Fibroblast of pulmonary artery (primary cell): ENCODE results near the gene GOLGA8R.
"Not testable (repeated sequence)": the region's sequence is repeated elsewhere in the genome, so short reads cannot be mapped to it uniquely, and the experiment has no call there.

Experiments
- DNase-seq: peaks from one replicate; pipeline ENCODE4 v3.0.0-alpha.2; 2010; ENCODE audit warnings: low read depth
- H3K4me3 ChIP-seq: replicated peaks from 2 replicates; pipeline ENCODE4 v1.5.1; 2011; ENCODE audit warnings: low read depth, mild to moderate bottlenecking, control low read depth, low read length, moderate library complexity

The GOLGA8R gene

GRCh38 chr15:30414160-30414559, at the start of gene GOLGA8R:
Gene GOLGA8R (minus strand): TSS chr15:30414260. CDS start chr15:30414162, 98 bp downstream.
- not testable (repeated sequence) for DNase-seq, H3K4me3 ChIP-seq

GRCh38 chr15:30463849-30464248, 49.8 kb upstream of the GOLGA8R start:
- DNase-seq, H3K4me3 ChIP-seq: not testable (repeated sequence)

GRCh38 chr15:30462176-30462575, 48.1 kb upstream of the GOLGA8R start:
- DNase-seq, H3K4me3 ChIP-seq: not testable (repeated sequence)

DNA sequence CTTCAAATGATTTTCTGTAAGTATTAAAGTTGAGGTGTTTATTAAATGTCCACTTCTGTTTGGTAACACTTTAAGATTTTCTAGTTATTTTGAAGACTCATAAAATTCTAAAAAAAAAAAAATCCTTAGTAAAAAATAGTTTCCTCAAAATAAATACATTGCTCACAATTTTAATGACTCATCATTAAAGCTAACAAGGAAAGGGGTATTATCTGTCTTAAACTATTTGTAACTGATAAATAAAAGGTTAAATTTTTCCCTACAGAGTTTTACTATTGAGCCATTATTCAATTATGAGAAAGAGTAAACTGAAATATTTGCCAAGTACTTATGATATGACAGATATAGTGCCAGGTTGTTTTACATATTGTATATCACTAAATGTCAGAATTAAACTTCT, 38.6 kb upstream of the GOLGA8R start:
- not testable (repeated sequence) for H3K4me3 ChIP-seq
- peak; percentile 0 for DNase-seq

- not testable (repeated sequence) for H3K4me3 ChIP-seq, DNase-seq
These were observed 24.3 kb upstream of the GOLGA8R start for GRCh38 chr15:30438348-30438747.

DNA sequence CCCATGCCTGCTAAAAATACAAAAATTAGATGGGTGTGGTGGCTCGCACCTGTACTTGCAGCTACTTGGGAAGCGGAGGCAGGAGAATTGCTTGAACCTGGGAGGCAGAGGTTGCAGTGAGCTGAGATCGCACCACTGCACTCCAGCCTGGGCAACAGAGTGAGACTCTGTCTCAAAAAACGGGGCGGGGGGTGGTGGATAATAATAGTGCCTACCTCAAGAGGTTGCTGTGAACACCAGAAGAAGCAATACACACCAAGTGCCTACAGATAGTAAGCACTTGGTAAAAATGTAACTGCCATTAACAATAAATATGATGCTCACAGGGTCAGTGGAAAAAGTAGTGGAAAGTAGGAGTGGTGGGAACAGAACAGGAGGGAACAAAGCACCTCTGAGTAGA, 21.8 kb upstream of the GOLGA8R start:
- not testable (repeated sequence) for DNase-seq, H3K4me3 ChIP-seq

DNA sequence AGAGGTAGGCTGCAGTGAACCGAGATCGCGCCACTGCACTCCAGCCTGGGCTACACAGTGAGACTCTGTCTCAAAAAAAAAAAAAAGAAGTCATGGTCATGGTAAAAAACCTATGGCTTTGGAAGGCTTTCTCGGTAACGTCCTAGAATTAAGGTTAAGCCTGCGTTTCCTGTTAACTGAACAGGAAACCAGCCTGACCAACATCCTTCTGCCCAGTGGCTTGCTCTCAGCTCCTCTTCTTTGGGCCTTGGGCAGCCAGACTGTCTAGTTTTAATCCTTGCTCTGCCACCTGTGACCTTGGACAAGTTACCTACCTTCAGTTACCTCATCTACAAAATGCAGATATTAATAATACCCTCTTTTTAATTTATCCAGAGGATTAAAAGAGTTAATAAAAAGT, 6.7 kb upstream of the GOLGA8R start:
- H3K4me3 ChIP-seq, DNase-seq: not testable (repeated sequence)

- not testable (repeated sequence) for H3K4me3 ChIP-seq, DNase-seq
These were observed 6.4 kb downstream of the GOLGA8R start for GRCh38 chr15:30407636-30408035.

DNA sequence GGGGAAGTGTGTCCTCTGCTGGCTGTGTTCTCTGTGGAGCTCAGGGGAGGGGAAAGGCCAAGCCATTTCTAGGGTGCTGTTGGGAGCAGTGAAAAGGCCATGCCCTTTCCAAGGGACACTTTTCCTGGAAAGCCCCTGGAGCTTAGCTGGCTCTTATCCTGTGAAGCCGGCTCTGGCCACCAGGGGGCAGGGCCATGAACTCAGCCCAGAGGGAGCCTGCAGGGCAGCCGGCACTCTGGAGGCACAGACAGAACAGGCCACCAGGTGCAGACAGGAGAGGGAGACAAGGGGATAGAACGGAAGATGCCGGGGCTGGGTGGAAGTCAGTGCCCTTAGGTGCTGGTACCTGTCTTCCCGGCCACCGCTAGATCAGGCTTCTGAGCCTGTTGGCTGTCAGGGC, 15.1 kb downstream of the GOLGA8R start:
- not testable (repeated sequence) for DNase-seq, H3K4me3 ChIP-seq

DNA sequence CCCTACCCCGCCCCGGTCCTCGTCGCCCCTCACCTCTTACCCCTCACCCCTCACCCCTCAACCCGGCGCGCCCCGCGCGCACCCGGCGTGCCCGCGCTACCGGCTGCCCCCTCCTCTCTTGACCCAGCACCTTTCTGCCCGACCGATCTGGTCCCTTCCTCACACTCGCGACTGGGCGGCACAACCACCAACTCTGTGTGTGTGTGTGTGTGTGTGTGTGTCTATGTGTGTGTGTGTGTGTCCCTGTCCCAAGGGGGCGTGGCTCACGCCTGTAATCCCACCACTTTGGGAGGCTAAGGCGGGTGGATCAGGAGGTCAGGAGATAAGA, 20.4 kb downstream of the GOLGA8R start:
- H3K4me3 ChIP-seq, DNase-seq: not testable (repeated sequence)

DNA sequence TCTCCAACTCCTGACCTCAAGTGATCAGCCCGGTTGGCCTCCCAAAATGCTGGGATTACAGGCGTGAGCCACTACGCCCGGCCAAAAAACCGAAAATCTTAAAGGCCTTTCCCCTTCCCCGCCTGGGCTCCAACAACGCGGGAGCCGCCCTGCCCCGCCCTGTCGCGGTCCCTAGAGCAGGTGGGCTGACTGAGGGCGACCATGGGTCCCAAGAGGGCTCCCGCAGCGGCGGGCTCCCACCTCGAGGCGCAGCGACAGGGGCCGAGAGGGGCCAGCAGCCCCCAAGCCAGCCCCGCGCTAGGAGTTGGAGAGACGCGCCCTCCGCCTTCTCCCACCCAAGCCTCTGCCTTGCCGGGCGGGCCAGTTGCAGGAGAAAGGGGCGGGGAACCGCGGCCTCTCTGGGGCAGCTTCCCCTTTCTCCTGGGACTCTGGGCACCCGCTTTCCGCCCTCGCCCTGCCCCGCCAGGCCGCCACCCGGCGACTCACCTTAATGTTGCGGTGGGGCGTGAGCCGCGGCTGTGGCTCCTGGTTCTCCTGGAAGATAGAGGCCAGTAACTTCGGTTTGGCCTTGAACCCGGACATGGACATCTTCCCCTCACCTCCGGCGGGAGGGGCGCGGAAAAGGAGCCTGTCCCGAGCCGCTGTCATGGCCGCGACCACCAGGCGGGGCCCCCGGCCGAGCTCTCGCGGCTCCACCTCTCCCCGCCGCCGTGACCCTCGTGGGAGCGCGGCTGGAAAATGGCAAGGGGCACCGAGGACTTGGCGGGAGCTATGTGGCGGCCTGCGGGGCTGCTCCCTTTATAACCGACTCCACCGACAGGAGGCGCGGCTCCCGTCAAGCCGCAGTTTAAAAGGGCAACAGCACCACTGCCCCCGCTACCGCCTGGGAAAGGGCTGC, 21.0 kb downstream of the GOLGA8R start, which contains the start of gene CHRFAM7A:
TSS of gene CHRFAM7A (minus strand) at position 775 of the 898 bp plus-strand sequence. CDS start 10,189 bp downstream, outside the sequence.
- peak within 1 kb of the TSS; percentile 25 for H3K4me3 ChIP-seq
- DNase-seq, result not testable (repeated sequence)

GRCh38 chr15:30386318-30386887, 27.7 kb downstream of the GOLGA8R start:
- not testable (repeated sequence) for H3K4me3 ChIP-seq, DNase-seq

- not testable (repeated sequence) for DNase-seq, H3K4me3 ChIP-seq
These were observed 37.0 kb downstream of the GOLGA8R start for GRCh38 chr15:30377082-30377413.

DNA sequence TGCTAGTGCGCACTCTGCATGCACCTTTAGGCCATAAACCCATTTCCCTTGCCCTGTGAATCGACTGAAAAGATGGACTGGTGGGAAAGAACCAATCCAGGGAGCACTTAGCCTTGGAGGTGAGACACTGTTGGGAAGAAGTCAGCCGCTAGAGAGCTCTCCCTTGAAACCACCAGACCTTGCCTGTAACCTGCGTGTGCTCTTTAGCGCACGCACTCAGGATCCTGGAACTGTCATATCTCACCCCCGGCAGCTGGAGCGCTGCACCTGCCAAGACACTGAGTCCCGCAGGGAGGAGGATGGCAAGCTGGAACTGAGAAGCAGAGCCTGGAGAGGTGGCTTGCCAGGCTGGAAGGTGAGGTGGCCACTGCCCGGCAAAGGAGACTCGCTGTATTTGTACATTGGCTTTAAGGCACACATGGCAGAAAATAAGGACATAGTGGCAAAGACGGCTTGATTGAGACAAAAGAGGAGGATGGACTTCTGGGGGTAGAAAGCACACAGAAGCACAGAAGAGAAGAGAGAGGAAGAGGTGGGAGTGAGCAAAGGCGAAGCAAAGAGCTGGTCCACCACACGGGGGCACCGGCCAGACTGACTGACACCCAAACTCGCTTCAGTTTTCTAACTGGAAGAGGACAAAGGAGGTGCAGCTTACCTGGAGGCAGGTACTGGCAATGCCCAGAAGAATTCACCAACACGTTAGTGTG, 37.5 kb downstream of the GOLGA8R start:
- DNase-seq, H3K4me3 ChIP-seq: not testable (repeated sequence)

- H3K4me3 ChIP-seq, DNase-seq: not testable (repeated sequence)
These were observed 38.2 kb downstream of the GOLGA8R start for GRCh38 chr15:30375872-30376271.

DNA sequence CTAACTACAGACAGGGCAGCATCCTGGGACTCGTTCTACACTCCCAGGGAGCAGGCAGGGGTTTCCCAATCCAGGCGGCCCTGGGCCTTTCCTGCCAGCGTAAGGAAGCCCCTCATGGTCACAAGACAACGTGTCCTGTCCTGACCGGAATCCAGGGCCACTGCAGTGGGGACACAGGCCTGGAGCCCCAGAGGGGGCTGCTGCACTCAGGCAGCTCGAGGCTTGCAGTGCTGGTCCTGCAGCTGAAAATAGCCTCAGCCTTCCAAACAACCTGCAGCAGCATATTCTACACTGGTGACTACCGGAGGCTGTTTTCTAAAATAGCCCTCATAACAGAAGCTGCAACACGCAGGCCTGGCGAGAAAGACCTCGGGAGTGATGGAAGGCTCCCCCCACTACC, 39.2 kb downstream of the GOLGA8R start:
- H3K4me3 ChIP-seq, DNase-seq: not testable (repeated sequence)

GRCh38 chr15:30368271-30368670, 45.8 kb downstream of the GOLGA8R start:
- DNase-seq, H3K4me3 ChIP-seq: not testable (repeated sequence)

DNA sequence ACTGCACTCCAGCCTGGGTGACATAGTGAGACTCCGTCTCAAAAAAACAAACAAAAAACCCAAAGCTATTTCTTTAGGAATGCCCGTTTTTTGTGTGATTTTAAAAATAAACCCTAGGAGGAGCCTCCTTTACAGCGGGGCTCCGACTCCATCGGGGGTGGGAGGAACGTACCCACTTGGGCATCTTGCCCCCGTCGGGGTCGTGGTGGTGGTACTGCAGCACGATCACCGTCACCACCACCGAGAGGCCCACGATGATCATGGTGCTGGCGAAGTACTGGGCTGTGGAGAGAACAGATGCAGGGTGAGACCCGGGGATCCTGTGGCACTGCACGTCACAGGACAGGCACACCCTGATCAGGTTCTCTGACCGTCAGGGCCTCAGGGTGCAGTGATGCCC, 46.8 kb downstream of the GOLGA8R start:
- not testable (repeated sequence) for H3K4me3 ChIP-seq, DNase-seq

- DNase-seq, H3K4me3 ChIP-seq: not testable (repeated sequence)
These were observed 52.7 kb downstream of the GOLGA8R start for GRCh38 chr15:30361404-30361803.
